RWPE2 (cell line): ENCODE results near the gene ELOA2.

Source experiments
- ATAC-seq: fragments of 200-7000 bp; cut with Tn5 transposase; 3 replicates; pipeline ENCODE4 v1.9.1; 2021; ENCODE audit warnings: low read depth
- DNase-seq: peaks from one replicate; pipeline ENCODE4 v3.0.0-alpha.2; 2020; ENCODE audit warnings: low spot score
- H3K27ac ChIP-seq: fragments of 450-650 bp; 2 replicates; pipeline ENCODE4 v1.5.1; 2017; ENCODE audit warnings: mild to moderate bottlenecking; ENCODE audit not compliant: poor library complexity, severe bottlenecking
- H3K27me3 ChIP-seq: fragments of 250-450 bp; sonication (Bioruptor Pico); 2 replicates; pipeline ENCODE4 v1.5.1; 2021; ENCODE audit warnings: mild to moderate bottlenecking, moderate library complexity; ENCODE audit not compliant: insufficient read depth, poor library complexity, severe bottlenecking
- H3K36me3 ChIP-seq: fragments of 250-450 bp; sonication (Bioruptor Pico); 2 replicates; pipeline ENCODE4 v1.5.1; 2020; ENCODE audit warnings: low read depth, mild to moderate bottlenecking, moderate library complexity
- H3K4me1 ChIP-seq: fragments of 250-450 bp; sonication (Bioruptor Pico); 2 replicates; pipeline ENCODE4 v1.5.1; 2021; ENCODE audit warnings: mild to moderate bottlenecking, moderate library complexity; ENCODE audit not compliant: insufficient read depth, poor library complexity, severe bottlenecking
- H3K4me3 ChIP-seq: fragments of 250-450 bp; sonication (Bioruptor Pico); 2 replicates; pipeline ENCODE4 v1.5.1; 2021; ENCODE audit warnings: mild to moderate bottlenecking, moderate library complexity; ENCODE audit not compliant: severe bottlenecking
- H3K9me3 ChIP-seq: fragments of 250-450 bp; sonication (Bioruptor Pico); 2 replicates; pipeline ENCODE4 v1.5.1; 2021; ENCODE audit warnings: mild to moderate bottlenecking, moderate library complexity; ENCODE audit not compliant: severe bottlenecking
- CTCF ChIP-seq: fragments of 450-650 bp; IDR thresholded peaks from one replicate; pipeline ENCODE4 v1.5.1; 2017; ENCODE audit warnings: mild to moderate bottlenecking, moderate library complexity; ENCODE audit not compliant: poor library complexity, severe bottlenecking

Gene ELOA2

GRCh38 chr18:47075098-47075883 is 39.9 kb upstream of the ELOA2 start:
- TF ChIP-seq CTCF, result no peak
- Histone ChIP-seq H3K9me3 (no peaks in the 10 kb centered on the region), H3K27me3 (no peaks in the 10 kb centered on the region), H3K27ac (peak overlapping the region; percentile 8), H3K36me3 (no peaks in the 10 kb centered on the region), H3K4me1 (peaks cover 12% of the 10 kb centered on the region), H3K4me3 (no peak overlapping the region)
- peak; percentile 71 for DNase-seq
- ATAC-seq, result peak; percentile 98

- DNase-seq, result no peak
- no peak for TF ChIP-seq CTCF
Observed at GRCh38 chr18:47067648-47068047, 32.2 kb upstream of the ELOA2 start.

GRCh38 chr18:47063096-47063495 is 27.7 kb upstream of the ELOA2 start:
- no peak for ATAC-seq
- Histone ChIP-seq H3K4me3 (no peak overlapping the region), H3K27me3 (no peaks in the 10 kb centered on the region), H3K9me3 (no peaks in the 10 kb centered on the region), H3K4me1 (no peaks in the 10 kb centered on the region), H3K27ac (no peak overlapping the region), H3K36me3 (no peaks in the 10 kb centered on the region)
- no peak for TF ChIP-seq CTCF
- DNase-seq, result no peak

More at GRCh38 chr18:47067648-47068047, 32.2 kb upstream of the ELOA2 start:
- Histone ChIP-seq H3K27ac (no peak overlapping the region), H3K9me3 (no peaks in the 10 kb centered on the region), H3K36me3 (no peaks in the 10 kb centered on the region), H3K27me3 (no peaks in the 10 kb centered on the region), H3K4me3 (no peak overlapping the region), H3K4me1 (no peaks in the 10 kb centered on the region)
- ATAC-seq, result no peak

GRCh38 chr18:47062471-47062870 is 27.1 kb upstream of the ELOA2 start:
- no peaks in the 10 kb centered on the region for H3K4me1 ChIP-seq
- H3K27me3 ChIP-seq, result no peaks in the 10 kb centered on the region
- no peak overlapping the region for H3K27ac ChIP-seq
- TF ChIP-seq CTCF, result no peak
- no peaks in the 10 kb centered on the region for H3K9me3 ChIP-seq
- H3K36me3 ChIP-seq, result no peaks in the 10 kb centered on the region
- H3K4me3 ChIP-seq, result no peak overlapping the region
- no peak for DNase-seq
- no peak for ATAC-seq

GRCh38 chr18:47054369-47054768 is 18.9 kb upstream of the ELOA2 start:
- TF ChIP-seq CTCF, result no peak
- no peak for DNase-seq
- Histone ChIP-seq H3K27ac (no peak overlapping the region), H3K4me1 (no peaks in the 10 kb centered on the region), H3K27me3 (peaks cover 25% of the 10 kb centered on the region), H3K36me3 (no peaks in the 10 kb centered on the region), H3K4me3 (no peak overlapping the region), H3K9me3 (no peaks in the 10 kb centered on the region)
- ATAC-seq, result no peak
